ENCODE measurements around the gene GPR141.

GPR141 gene

GRCh38 chr7:37753398-37754050, 70.0 kb downstream of the GPR141 start:
- Histone ChIP-seq H3K4me1 (ENCODE audit: control insufficient read depth, insufficient read depth, low read length) (no peaks in the 10 kb centered on the region), H3K36me3 (ENCODE audit: control insufficient read depth, insufficient read depth, low read length) (no peaks in the 10 kb centered on the region), H3K27me3 (ENCODE audit: control insufficient read depth, insufficient read depth, low read length) (no peaks in the 10 kb centered on the region), H3K4me3 (ENCODE audit: low read length) (no peak overlapping the region), H3K9me3 (ENCODE audit: control insufficient read depth, low read length) (no peaks in the 10 kb centered on the region), H3K9ac (ENCODE audit: low read length) (no peak overlapping the region)

- Histone ChIP-seq H3K27me3 (ENCODE audit: control insufficient read depth, insufficient read depth, low read length) (no peaks in the 10 kb centered on the region), H3K36me3 (ENCODE audit: control insufficient read depth, insufficient read depth, low read length) (no peaks in the 10 kb centered on the region), H3K4me3 (ENCODE audit: low read length) (no peak overlapping the region), H3K9me3 (ENCODE audit: control insufficient read depth, low read length) (no peaks in the 10 kb centered on the region), H3K9ac (ENCODE audit: low read length) (no peak overlapping the region), H3K4me1 (ENCODE audit: control insufficient read depth, insufficient read depth, low read length) (no peaks in the 10 kb centered on the region)
Measured at GRCh38 chr7:37756797-37757551, 73.4 kb downstream of the GPR141 start.

GRCh38 chr7:37757563-37757962, 74.0 kb downstream of the GPR141 start:
- no peaks in the 10 kb centered on the region for H3K4me1 ChIP-seq (ENCODE audit: control insufficient read depth, insufficient read depth, low read length)
- no peaks in the 10 kb centered on the region for H3K9me3 ChIP-seq (ENCODE audit: control insufficient read depth, low read length)

GRCh38 chr7:37758501-37759045, 75.0 kb downstream of the GPR141 start:
- H3K36me3 ChIP-seq (ENCODE audit: control insufficient read depth, insufficient read depth, low read length) = no peaks in the 10 kb centered on the region
- H3K4me1 ChIP-seq (ENCODE audit: control insufficient read depth, insufficient read depth, low read length) = no peaks in the 10 kb centered on the region
- H3K27me3 ChIP-seq (ENCODE audit: control insufficient read depth, insufficient read depth, low read length) = no peaks in the 10 kb centered on the region
- no peak overlapping the region for H3K4me3 ChIP-seq (ENCODE audit: low read length)
- no peak overlapping the region for H3K9ac ChIP-seq (ENCODE audit: low read length)
- H3K9me3 ChIP-seq (ENCODE audit: control insufficient read depth, low read length) = no peaks in the 10 kb centered on the region

More at GRCh38 chr7:37757563-37757962, 74.0 kb downstream of the GPR141 start:
- H3K9ac ChIP-seq (ENCODE audit: low read length) = no peak overlapping the region
- no peaks in the 10 kb centered on the region for H3K27me3 ChIP-seq (ENCODE audit: control insufficient read depth, insufficient read depth, low read length)
- H3K36me3 ChIP-seq (ENCODE audit: control insufficient read depth, insufficient read depth, low read length) = no peaks in the 10 kb centered on the region
- H3K4me3 ChIP-seq (ENCODE audit: low read length) = no peak overlapping the region

GRCh38 chr7:37759526-37759925, 76.0 kb downstream of the GPR141 start:
- Histone ChIP-seq H3K36me3 (ENCODE audit: control insufficient read depth, insufficient read depth, low read length) (no peaks in the 10 kb centered on the region), H3K4me1 (ENCODE audit: control insufficient read depth, insufficient read depth, low read length) (no peaks in the 10 kb centered on the region), H3K9ac (ENCODE audit: low read length) (no peak overlapping the region), H3K4me3 (ENCODE audit: low read length) (no peak overlapping the region), H3K9me3 (ENCODE audit: control insufficient read depth, low read length) (no peaks in the 10 kb centered on the region), H3K27me3 (ENCODE audit: control insufficient read depth, insufficient read depth, low read length) (no peaks in the 10 kb centered on the region)

- H3K4me3 ChIP-seq (ENCODE audit: low read length) = no peak overlapping the region
- no peaks in the 10 kb centered on the region for H3K4me1 ChIP-seq (ENCODE audit: control insufficient read depth, insufficient read depth, low read length)
- no peaks in the 10 kb centered on the region for H3K27me3 ChIP-seq (ENCODE audit: control insufficient read depth, insufficient read depth, low read length)
- H3K36me3 ChIP-seq (ENCODE audit: control insufficient read depth, insufficient read depth, low read length) = no peaks in the 10 kb centered on the region
- no peak overlapping the region for H3K9ac ChIP-seq (ENCODE audit: low read length)
- H3K9me3 ChIP-seq (ENCODE audit: control insufficient read depth, low read length) = no peaks in the 10 kb centered on the region
Measured at GRCh38 chr7:37765421-37765829, 81.9 kb downstream of the GPR141 start.

GRCh38 chr7:37765872-37766525, 82.4 kb downstream of the GPR141 start:
- Histone ChIP-seq H3K4me3 (ENCODE audit: low read length) (no peak overlapping the region), H3K36me3 (ENCODE audit: control insufficient read depth, insufficient read depth, low read length) (no peaks in the 10 kb centered on the region), H3K9ac (ENCODE audit: low read length) (no peak overlapping the region), H3K27me3 (ENCODE audit: control insufficient read depth, insufficient read depth, low read length) (no peaks in the 10 kb centered on the region), H3K9me3 (ENCODE audit: control insufficient read depth, low read length) (no peaks in the 10 kb centered on the region), H3K4me1 (ENCODE audit: control insufficient read depth, insufficient read depth, low read length) (no peaks in the 10 kb centered on the region)

GRCh38 chr7:37768611-37769010, 85.0 kb downstream of the GPR141 start:
- Histone ChIP-seq H3K4me3 (ENCODE audit: low read length) (no peak overlapping the region), H3K4me1 (ENCODE audit: control insufficient read depth, insufficient read depth, low read length) (no peaks in the 10 kb centered on the region), H3K9ac (ENCODE audit: low read length) (no peak overlapping the region), H3K36me3 (ENCODE audit: control insufficient read depth, insufficient read depth, low read length) (no peaks in the 10 kb centered on the region), H3K27me3 (ENCODE audit: control insufficient read depth, insufficient read depth, low read length) (no peaks in the 10 kb centered on the region), H3K9me3 (ENCODE audit: control insufficient read depth, low read length) (no peaks in the 10 kb centered on the region)

GRCh38 chr7:37769291-37769690, 85.7 kb downstream of the GPR141 start:
- H3K9ac ChIP-seq (ENCODE audit: low read length) = no peak overlapping the region
- no peaks in the 10 kb centered on the region for H3K36me3 ChIP-seq (ENCODE audit: control insufficient read depth, insufficient read depth, low read length)
- H3K9me3 ChIP-seq (ENCODE audit: control insufficient read depth, low read length) = no peaks in the 10 kb centered on the region
- H3K27me3 ChIP-seq (ENCODE audit: control insufficient read depth, insufficient read depth, low read length) = no peaks in the 10 kb centered on the region
- H3K4me3 ChIP-seq (ENCODE audit: low read length) = no peak overlapping the region
- H3K4me1 ChIP-seq (ENCODE audit: control insufficient read depth, insufficient read depth, low read length) = no peaks in the 10 kb centered on the region

- Histone ChIP-seq H3K9me3 (ENCODE audit: control insufficient read depth, low read length) (no peaks in the 10 kb centered on the region), H3K36me3 (ENCODE audit: control insufficient read depth, insufficient read depth, low read length) (no peaks in the 10 kb centered on the region), H3K9ac (ENCODE audit: low read length) (no peak overlapping the region), H3K27me3 (ENCODE audit: control insufficient read depth, insufficient read depth, low read length) (no peaks in the 10 kb centered on the region), H3K4me1 (ENCODE audit: control insufficient read depth, insufficient read depth, low read length) (no peaks in the 10 kb centered on the region), H3K4me3 (ENCODE audit: low read length) (no peak overlapping the region)
Measured at GRCh38 chr7:37769726-37770125, 86.2 kb downstream of the GPR141 start.

GRCh38 chr7:37770838-37771237, 87.3 kb downstream of the GPR141 start:
- no peaks in the 10 kb centered on the region for H3K4me1 ChIP-seq (ENCODE audit: control insufficient read depth, insufficient read depth, low read length)
- no peak overlapping the region for H3K9ac ChIP-seq (ENCODE audit: low read length)
- H3K9me3 ChIP-seq (ENCODE audit: control insufficient read depth, low read length) = no peaks in the 10 kb centered on the region
- no peaks in the 10 kb centered on the region for H3K27me3 ChIP-seq (ENCODE audit: control insufficient read depth, insufficient read depth, low read length)
- no peaks in the 10 kb centered on the region for H3K36me3 ChIP-seq (ENCODE audit: control insufficient read depth, insufficient read depth, low read length)
- H3K4me3 ChIP-seq (ENCODE audit: low read length) = no peak overlapping the region

- Histone ChIP-seq H3K4me3 (ENCODE audit: low read length) (no peak overlapping the region), H3K9me3 (ENCODE audit: control insufficient read depth, low read length) (no peaks in the 10 kb centered on the region), H3K4me1 (ENCODE audit: control insufficient read depth, insufficient read depth, low read length) (no peaks in the 10 kb centered on the region), H3K9ac (ENCODE audit: low read length) (no peak overlapping the region), H3K27me3 (ENCODE audit: control insufficient read depth, insufficient read depth, low read length) (no peaks in the 10 kb centered on the region), H3K36me3 (ENCODE audit: control insufficient read depth, insufficient read depth, low read length) (no peaks in the 10 kb centered on the region)
Measured at GRCh38 chr7:37771342-37771741, 87.8 kb downstream of the GPR141 start.
